Skin of body (tissue), 2 donors: Measurements from ENCODE around the gene KIAA0232. TPM values are rescaled to one million over a fixed set of nuclear protein-coding genes. Genes with fewer than 3 reads are reported as not detected.
"Not testable (repeated sequence)": the region's sequence is repeated elsewhere in the genome, so short reads cannot be mapped to it uniquely, and the experiment has no call there.

ENCODE experiments used
- DNase-seq: peaks from one replicate; lab custom pipeline; 2025; lab: John Stamatoyannopoulos, UW
- total RNA-seq: library from RNA; depleted of rRNA; stranded (reverse); fragments of >200 nt; gene quantifications from one replicate; pipeline ENCODE4 v1.2.3, GENCODE V29; 2014

The KIAA0232 gene
- total RNA-seq, 1 donor from 2014 or later: 26.8 TPM

- DNase-seq: no peak
Observed at GRCh38 chr4:6754481-6755087, 27.9 kb upstream of the KIAA0232 start.

- no peak for DNase-seq
Observed at GRCh38 chr4:6755088-6755753, 27.3 kb upstream of the KIAA0232 start.

GRCh38 chr4:6756345-6756744, 26.2 kb upstream of the KIAA0232 start:
- not testable (repeated sequence) for DNase-seq

DNA sequence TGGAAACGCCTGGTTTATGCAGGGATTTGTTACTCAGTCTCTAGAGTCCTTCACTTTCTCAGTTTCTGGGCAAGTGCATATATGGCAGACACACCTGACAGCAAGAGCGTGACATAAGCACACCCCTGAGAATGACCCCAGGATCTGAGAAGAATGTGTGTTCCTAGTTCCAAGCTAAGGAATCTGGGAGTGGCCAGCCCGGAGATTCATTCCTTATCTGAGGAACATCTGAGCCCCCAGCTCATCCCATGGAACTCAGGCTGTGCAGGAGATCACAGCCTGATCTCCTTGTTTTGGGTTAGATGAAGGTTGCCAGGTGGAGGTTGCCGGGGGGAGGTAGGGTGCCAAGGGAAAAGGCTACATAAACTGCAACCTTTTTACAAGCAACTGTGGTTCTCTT, 23.8 kb upstream of the KIAA0232 start:
- no peak for DNase-seq

GRCh38 chr4:6760865-6761264, 21.7 kb upstream of the KIAA0232 start:
- no peak for DNase-seq

DNA sequence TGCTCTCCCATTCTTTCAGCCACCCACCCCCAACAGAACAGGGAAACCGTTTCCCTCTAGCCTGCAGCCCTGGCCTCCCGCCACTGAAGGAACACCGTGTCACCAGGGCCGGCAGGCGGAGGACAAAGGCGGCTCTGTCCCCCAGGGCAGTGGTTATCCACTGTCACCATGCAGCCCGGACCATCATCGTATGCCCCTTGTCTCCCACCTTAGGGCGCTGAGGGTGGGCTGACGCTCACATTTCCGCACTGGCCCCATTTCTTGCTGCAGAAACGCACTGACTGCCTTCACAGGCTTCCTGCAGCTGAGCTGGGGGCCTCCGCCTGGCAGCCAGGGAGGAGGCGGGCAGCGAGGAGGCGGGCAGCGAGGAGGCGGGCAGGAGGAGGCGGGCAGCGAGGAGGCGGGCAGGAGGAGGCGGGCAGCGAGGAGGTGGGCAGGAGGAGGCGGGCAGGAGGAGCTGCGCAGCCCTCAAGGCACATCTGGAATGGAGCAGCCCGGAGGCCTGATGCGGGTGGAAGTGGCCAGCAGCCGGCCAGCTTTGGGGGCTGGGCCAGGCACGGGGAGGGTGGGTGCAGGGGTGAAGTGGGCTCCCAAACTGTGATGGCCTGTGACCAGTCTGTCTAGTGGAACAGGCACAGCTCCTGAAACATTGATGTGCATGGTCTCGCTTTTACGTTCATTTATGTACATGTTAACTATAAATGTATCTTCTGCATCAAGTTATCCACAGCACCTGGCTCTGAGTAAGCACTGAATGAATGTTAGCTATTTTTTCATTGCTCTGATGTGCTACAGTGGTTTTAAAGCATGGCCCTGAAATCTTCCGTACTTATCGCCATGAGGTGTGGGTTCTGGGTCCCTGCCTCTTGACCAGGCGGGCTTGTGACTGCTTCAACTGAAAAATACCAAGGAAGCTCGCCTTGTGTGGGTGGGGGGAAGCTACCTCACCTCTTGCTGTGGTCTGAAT, 20.6 kb upstream of the KIAA0232 start:
- no peak for DNase-seq

DNA sequence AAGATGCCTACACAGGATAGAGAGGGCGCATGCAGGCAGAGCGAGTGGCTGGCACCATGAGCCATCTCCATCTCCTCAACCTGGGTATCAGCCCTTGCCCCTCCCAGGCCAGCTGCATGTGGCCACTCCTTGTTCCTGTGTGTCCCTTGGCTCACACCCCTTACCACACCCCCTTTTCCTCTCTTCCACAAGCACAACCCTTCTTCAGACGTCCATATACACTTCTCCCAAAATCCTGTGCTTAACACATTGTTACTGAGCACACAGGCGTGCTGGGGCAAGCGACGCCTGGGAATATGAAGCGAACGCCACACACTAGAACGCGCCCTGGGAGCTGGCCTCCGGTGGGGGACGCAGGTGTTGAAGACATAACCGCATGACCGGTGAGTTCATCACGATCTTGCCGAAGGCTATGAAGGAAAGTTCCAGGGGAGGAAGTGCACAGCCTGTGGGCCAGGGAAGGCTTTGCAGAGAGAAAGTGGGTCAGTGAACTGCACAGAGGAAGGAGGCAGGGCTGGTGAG, 19.1 kb upstream of the KIAA0232 start:
- no peak for DNase-seq

- DNase-seq: no peak
Observed at GRCh38 chr4:6764976-6765620, 17.4 kb upstream of the KIAA0232 start.

- no peak for DNase-seq
Observed at GRCh38 chr4:6765703-6766102, 16.8 kb upstream of the KIAA0232 start.

GRCh38 chr4:6767386-6767747, 15.2 kb upstream of the KIAA0232 start:
- no peak for DNase-seq

GRCh38 chr4:6767748-6768538, 14.6 kb upstream of the KIAA0232 start:
- DNase-seq: no peak

- DNase-seq: no peak
Observed at GRCh38 chr4:6768539-6768905, 14.0 kb upstream of the KIAA0232 start.

GRCh38 chr4:6769233-6769988, 13.1 kb upstream of the KIAA0232 start:
- DNase-seq: no peak

GRCh38 chr4:6769989-6770420, 12.5 kb upstream of the KIAA0232 start:
- DNase-seq: no peak

DNA sequence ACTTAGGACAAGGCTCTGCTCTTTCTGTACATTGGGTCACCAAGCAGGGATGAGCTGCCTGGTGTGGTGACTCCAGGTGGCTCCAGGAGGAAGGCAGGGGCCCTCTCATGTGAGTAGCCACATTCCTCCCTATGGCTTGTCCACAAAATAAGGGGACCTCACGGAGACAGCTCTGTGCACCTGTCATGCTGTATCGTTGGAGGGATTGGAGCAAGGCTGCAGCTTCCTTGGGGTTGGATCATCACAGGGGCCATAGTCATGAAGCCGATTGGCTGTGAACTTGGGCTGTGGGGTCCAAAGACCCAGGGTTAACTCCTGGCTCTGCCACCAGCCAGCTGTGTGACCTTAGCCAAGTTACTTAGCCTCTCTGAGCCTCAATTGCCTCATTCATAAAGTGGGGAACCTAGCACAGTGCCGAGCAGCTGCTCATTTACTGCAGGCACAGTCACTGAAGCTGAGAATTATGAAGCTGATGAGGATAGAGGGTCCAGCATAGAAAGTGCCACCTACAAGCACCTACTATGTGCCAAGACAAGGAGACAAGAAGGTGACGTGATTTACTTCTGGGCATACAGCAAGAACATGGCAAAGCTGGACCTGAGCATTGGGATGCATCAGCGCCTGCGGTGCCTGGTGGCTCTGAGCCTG, 11.8 kb upstream of the KIAA0232 start:
- DNase-seq: no peak

- DNase-seq: no peak
Observed at GRCh38 chr4:6771229-6771671, 11.3 kb upstream of the KIAA0232 start.

DNA sequence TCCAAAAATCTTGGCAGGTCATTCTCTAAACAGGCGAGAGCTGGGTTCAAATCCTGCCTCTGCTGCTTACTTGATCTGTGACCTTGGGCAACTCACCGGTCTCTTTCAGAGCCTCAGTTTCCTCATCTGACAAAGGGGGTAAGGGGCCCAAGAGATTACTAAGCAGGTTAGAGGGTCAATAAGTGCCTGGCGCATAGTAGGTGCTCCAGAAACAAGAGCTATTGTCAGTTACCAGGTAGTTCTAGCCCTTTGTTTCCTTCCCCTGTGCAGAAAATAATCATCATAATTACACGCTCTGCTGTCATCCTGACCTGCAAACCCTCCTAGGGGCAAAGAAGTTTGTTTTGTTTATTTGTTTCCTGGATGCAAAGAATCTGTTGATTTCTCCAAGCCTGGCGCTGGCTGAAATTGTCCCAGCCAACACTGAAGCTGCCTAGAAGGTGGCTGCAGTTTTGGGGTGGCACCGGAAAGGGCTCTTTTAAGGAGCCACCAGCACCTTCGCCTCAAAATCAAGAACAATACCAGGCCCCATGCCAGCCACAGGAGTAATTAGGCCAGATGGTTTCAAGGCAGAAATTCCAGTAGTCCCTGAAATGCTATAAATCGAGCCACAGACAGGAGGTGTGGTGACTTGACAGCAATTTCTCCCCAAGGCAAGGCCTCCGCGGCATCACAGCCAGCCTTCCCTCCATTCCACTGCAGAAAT, 10.2 kb upstream of the KIAA0232 start:
- peak; percentile 25 for DNase-seq

DNA sequence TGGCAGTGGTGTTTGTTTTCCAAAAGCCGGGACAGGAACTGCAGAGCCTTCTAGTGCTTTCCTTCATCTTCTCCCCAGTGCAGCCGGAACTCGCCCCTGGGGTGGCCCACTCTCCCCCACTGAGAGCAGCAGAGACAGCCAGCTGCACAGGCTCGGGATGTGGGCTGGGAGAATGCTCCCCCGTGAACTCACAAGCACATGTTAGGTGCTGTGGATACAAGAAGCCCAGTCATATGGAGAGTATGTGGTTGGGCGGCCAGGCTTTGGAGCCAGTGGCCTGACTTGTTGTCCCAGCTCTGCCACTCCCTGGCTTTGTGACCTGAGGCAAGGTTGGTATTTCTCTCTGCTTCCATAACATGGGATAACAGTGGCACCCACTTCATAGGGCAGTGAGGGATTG, 9.4 kb upstream of the KIAA0232 start:
- DNase-seq: no peak
